Suprapubic skin (tissue), 4 donors: Measurements from ENCODE around the gene NFKBIE. TPM values are rescaled to one million over a fixed set of nuclear protein-coding genes. Genes with fewer than 3 reads are reported as not detected.

ENCODE experiments used
- DNase-seq, 2 donors: peaks; one replicate each; pipeline ENCODE4 v3.0.0-alpha.2; 2019; ENCODE audit warnings: low spot score in 2 of 2
- H3K27ac ChIP-seq: fragments of 200-600 bp; sonication (generic); one replicate; pipeline ENCODE4 v1.5.1; 2019
- H3K27me3 ChIP-seq: fragments of 200-600 bp; sonication (generic); one replicate; pipeline ENCODE4 v1.5.1; 2019
- H3K36me3 ChIP-seq: fragments of 200-600 bp; sonication (generic); one replicate; pipeline ENCODE4 v1.5.1; 2019
- H3K4me1 ChIP-seq: fragments of 200-600 bp; sonication (generic); one replicate; pipeline ENCODE4 v1.5.1; 2019
- H3K4me3 ChIP-seq: fragments of 200-600 bp; sonication (generic); one replicate; pipeline ENCODE4 v1.5.1; 2019; ENCODE audit warnings: mild to moderate bottlenecking
- H3K9me3 ChIP-seq: fragments of 200-600 bp; sonication (generic); one replicate; pipeline ENCODE4 v1.5.1; 2019
- EP300 ChIP-seq: sonication (generic); formaldehyde crosslinking; IDR thresholded peaks from one replicate; pipeline ENCODE4 v1.6.1; 2017; ENCODE audit warnings: antibody characterized with exemption
- POLR2A ChIP-seq, 2 donors: fragments of 450-650 bp; IDR thresholded peaks; one replicate each; pipeline ENCODE4 v1.6.1; 2017; ENCODE audit warnings: antibody characterized with exemption in 2 of 2, mild to moderate bottlenecking in 2 of 2, moderate library complexity in 2 of 2
- POLR2AphosphoS5 ChIP-seq, 3 donors: sonication (generic); formaldehyde crosslinking; IDR thresholded peaks; one replicate each; pipeline ENCODE4 v1.6.1; 2017; ENCODE audit warnings: antibody characterized with exemption in 3 of 3
- WGBS: methylation state at CpG from one replicate; pipeline ENCODE4 v1.1.5; 2018; 5-methylcytosine and 5-hydroxymethylcytosine counted together
- total RNA-seq, 4 donors: library from RNA; depleted of rRNA; stranded (reverse); fragments of >200 nt; gene quantifications; one replicate each; pipeline ENCODE4 v1.1.0, GENCODE V29; 2016
- TF ChIP-seq, protein P1 (sequence below), 2 donors: fragments of 200-600 bp in 1 of 2; fragments of 450-650 bp in 1 of 2; sonication (generic) in 1 of 2; IDR thresholded peaks; one replicate each; pipeline ENCODE4 v1.5.1; 2016 to 2019; ENCODE audit warnings: antibody characterized with exemption in 2 of 2, mild to moderate bottlenecking in 1 of 2, moderate library complexity in 1 of 2

NFKBIE gene
- total RNA-seq, 4 donors from 2014 or later, result 12.9 to 25.0 (median 16.1) TPM

- Histone ChIP-seq H3K9me3 (no peaks in the 10 kb centered on the region), H3K36me3 (peaks cover 56% of the 10 kb centered on the region), H3K4me3 (peak overlapping the region; percentile 95), H3K27me3 (no peaks in the 10 kb centered on the region), H3K4me1 (peaks cover 29% of the 10 kb centered on the region), H3K27ac (peak overlapping the region; percentile 92)
- no peak for DNase-seq
- no peak for TF ChIP-seq POLR2A (IDR thresholded peaks at IDR 0.05)
- no peak for TF ChIP-seq EP300
- no peak for TF ChIP-seq POLR2AphosphoS5 (IDR thresholded peaks at IDR 0.05)
- TF ChIP-seq, protein P1, sequence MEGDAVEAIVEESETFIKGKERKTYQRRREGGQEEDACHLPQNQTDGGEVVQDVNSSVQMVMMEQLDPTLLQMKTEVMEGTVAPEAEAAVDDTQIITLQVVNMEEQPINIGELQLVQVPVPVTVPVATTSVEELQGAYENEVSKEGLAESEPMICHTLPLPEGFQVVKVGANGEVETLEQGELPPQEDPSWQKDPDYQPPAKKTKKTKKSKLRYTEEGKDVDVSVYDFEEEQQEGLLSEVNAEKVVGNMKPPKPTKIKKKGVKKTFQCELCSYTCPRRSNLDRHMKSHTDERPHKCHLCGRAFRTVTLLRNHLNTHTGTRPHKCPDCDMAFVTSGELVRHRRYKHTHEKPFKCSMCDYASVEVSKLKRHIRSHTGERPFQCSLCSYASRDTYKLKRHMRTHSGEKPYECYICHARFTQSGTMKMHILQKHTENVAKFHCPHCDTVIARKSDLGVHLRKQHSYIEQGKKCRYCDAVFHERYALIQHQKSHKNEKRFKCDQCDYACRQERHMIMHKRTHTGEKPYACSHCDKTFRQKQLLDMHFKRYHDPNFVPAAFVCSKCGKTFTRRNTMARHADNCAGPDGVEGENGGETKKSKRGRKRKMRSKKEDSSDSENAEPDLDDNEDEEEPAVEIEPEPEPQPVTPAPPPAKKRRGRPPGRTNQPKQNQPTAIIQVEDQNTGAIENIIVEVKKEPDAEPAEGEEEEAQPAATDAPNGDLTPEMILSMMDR (IDR thresholded peaks at IDR 0.05), result no peak
- 0% methylated on average over 6 of the region's 12 CpGs for WGBS
These were observed 8.7 kb downstream of the NFKBIE start for GRCh38 chr6:44256775-44257024.

- Histone ChIP-seq H3K4me1 (peaks cover 29% of the 10 kb centered on the region), H3K36me3 (peaks cover 62% of the 10 kb centered on the region), H3K27ac (peak overlapping the region; percentile 92), H3K4me3 (peak overlapping the region; percentile 95), H3K27me3 (no peaks in the 10 kb centered on the region), H3K9me3 (no peaks in the 10 kb centered on the region)
- DNase-seq, result no peak
- TF ChIP-seq, protein P1 (IDR thresholded peaks at IDR 0.05), result no peak
- TF ChIP-seq POLR2A (IDR thresholded peaks at IDR 0.05) (no peak), POLR2AphosphoS5 (IDR thresholded peaks at IDR 0.05) (no peak), EP300 (no peak)
- WGBS, result 26% methylated on average over 15 of the region's 15 CpGs
These were observed 9.2 kb downstream of the NFKBIE start for GRCh38 chr6:44255871-44256774.

- Histone ChIP-seq H3K9me3 (no peaks in the 10 kb centered on the region), H3K27ac (no peak overlapping the region), H3K27me3 (no peaks in the 10 kb centered on the region), H3K36me3 (peaks cover 70% of the 10 kb centered on the region), H3K4me3 (no peak overlapping the region), H3K4me1 (peaks cover 35% of the 10 kb centered on the region)
- 54% methylated on average over 13 of the region's 16 CpGs for WGBS
- no peak for DNase-seq
- TF ChIP-seq POLR2A (IDR thresholded peaks at IDR 0.05), result no peak
- TF ChIP-seq POLR2AphosphoS5 (IDR thresholded peaks at IDR 0.05), result no peak
- TF ChIP-seq, protein P1 (IDR thresholded peaks at IDR 0.05), result no peak
- TF ChIP-seq EP300, result no peak
These were observed 10.1 kb downstream of the NFKBIE start for GRCh38 chr6:44255105-44255808.

- H3K36me3 ChIP-seq, result peaks cover 71% of the 10 kb centered on the region
- no peak for DNase-seq
- H3K9me3 ChIP-seq, result no peaks in the 10 kb centered on the region
- no peaks in the 10 kb centered on the region for H3K27me3 ChIP-seq
- peaks cover 43% of the 10 kb centered on the region for H3K4me1 ChIP-seq
- H3K27ac ChIP-seq, result no peak overlapping the region
- TF ChIP-seq POLR2A (IDR thresholded peaks at IDR 0.05), result no peak
- no peak for TF ChIP-seq EP300
- TF ChIP-seq POLR2AphosphoS5 (IDR thresholded peaks at IDR 0.05), result no peak
- TF ChIP-seq, protein P1 (IDR thresholded peaks at IDR 0.05), result no peak
- WGBS, result 74% methylated on average over 10 of the region's 12 CpGs
- no peak overlapping the region for H3K4me3 ChIP-seq
These were observed 10.9 kb downstream of the NFKBIE start for GRCh38 chr6:44254191-44255104.
